ENCODE measurements around the gene TRMT10B. TPM values are rescaled to one million over a fixed set of nuclear protein-coding genes. Genes with fewer than 3 reads are reported as not detected.

TRMT10B gene
- total RNA-seq, 2 experiments from 2014 or later, result 2.8 TPM; not detected in 1

DNA sequence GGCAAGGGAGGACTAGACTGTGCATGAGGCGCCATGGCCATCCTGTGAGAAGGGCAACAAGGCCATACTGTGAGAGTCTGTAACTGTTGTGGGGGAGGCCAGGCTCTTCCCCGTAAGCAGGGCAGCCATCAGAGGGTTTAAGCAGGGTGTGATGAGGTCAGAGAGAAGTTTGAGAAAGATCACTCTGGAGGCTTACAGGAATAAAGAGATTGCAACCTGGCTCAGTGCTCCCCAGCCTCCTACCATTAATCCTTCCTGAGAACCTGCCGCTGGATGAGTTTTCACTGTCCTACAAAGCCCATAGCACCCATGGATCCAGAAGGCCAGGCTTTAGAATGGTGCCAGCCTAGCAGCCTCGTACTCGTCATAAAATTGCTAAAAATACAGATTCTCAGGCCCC lies 14.4 kb upstream of the TRMT10B start:
- no peaks in the 10 kb centered on the region for H3K4me1 ChIP-seq (ENCODE audit: insufficient read depth, low read length, poor library complexity, severe bottlenecking)
- intact Hi-C loops (cut with micrococcal nuclease; ENCODE audit: unreplicated experiment), result no loop called here

DNA sequence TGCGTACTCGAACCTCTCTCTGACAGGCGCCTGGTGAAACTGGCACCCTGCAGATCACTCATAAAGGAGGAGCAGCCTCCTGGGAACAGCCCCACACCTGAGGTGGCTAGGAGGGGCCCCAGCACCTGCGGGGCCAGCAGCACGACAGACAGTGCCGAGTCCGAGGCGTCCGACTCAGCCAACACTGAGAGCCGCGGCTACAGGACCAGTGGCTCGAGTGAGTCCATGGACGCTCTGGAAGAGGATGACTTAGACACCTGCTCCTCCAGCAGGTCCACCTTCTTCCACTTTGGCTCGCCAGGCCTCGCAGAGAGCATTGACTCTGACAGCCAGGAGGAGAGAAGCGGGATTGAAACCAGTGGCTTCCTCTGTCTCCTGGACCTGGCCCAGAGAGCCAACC lies 13.5 kb upstream of the TRMT10B start:
- Histone ChIP-seq H3K4me3 (ENCODE audit: low read depth, low read length, poor library complexity, severe bottlenecking) (no peak overlapping the region), H3K9me3 (ENCODE audit: low read length) (no peaks in the 10 kb centered on the region), H3K4me1 (ENCODE audit: insufficient read depth, low read length, poor library complexity, severe bottlenecking) (no peaks in the 10 kb centered on the region), H3K27ac (ENCODE audit: low read depth, low read length, poor library complexity, severe bottlenecking) (no peak overlapping the region), H3K36me3 (ENCODE audit: insufficient read depth, low read length) (no peaks in the 10 kb centered on the region), H3K9me2 (ENCODE audit: insufficient read depth, low read length) (no peaks in the 10 kb centered on the region), H3K79me2 (ENCODE audit: insufficient read depth, low read depth, low read length) (no peaks in the 10 kb centered on the region), H2AFZ (ENCODE audit: low read length) (no peak overlapping the region), H3K4me2 (ENCODE audit: low read length) (no peak overlapping the region), H4K20me1 (ENCODE audit: insufficient read depth, low read length) (no peaks in the 10 kb centered on the region)
- no TSS peak for BruUV-seq (replicated peaks)
- no peak for DNase-seq (ENCODE audit: low spot score)
- intact Hi-C loops (cut with micrococcal nuclease; ENCODE audit: unreplicated experiment), result loop anchor here (10.0 kb wide), 1 partner anchor 345 kb away; no protein-coding TSS in a partner anchor
- ChIA-PET POLR2A (no interaction called here), CTCF (ENCODE audit: unreplicated experiment) (no interaction called here)
- no peak for TF ChIP-seq EZH2phosphoT487 (IDR thresholded peaks at IDR 0.05; ENCODE audit: borderline replicate concordance, low read depth, low read length)
- TF ChIP-seq, protein P1, sequence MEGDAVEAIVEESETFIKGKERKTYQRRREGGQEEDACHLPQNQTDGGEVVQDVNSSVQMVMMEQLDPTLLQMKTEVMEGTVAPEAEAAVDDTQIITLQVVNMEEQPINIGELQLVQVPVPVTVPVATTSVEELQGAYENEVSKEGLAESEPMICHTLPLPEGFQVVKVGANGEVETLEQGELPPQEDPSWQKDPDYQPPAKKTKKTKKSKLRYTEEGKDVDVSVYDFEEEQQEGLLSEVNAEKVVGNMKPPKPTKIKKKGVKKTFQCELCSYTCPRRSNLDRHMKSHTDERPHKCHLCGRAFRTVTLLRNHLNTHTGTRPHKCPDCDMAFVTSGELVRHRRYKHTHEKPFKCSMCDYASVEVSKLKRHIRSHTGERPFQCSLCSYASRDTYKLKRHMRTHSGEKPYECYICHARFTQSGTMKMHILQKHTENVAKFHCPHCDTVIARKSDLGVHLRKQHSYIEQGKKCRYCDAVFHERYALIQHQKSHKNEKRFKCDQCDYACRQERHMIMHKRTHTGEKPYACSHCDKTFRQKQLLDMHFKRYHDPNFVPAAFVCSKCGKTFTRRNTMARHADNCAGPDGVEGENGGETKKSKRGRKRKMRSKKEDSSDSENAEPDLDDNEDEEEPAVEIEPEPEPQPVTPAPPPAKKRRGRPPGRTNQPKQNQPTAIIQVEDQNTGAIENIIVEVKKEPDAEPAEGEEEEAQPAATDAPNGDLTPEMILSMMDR (conservative IDR thresholded peaks at IDR 0.05; ENCODE audit: low read length), result no peak

More for the DNA sequence above, 14.4 kb upstream of the TRMT10B start:
- ChIA-PET POLR2A (no interaction called here), CTCF (ENCODE audit: unreplicated experiment) (no interaction called here)
- DNase-seq (ENCODE audit: low spot score), result no peak
- BruUV-seq (replicated peaks), result no TSS peak
- Histone ChIP-seq H3K4me2 (ENCODE audit: low read length) (no peak overlapping the region), H3K79me2 (ENCODE audit: insufficient read depth, low read depth, low read length) (no peaks in the 10 kb centered on the region), H3K9me3 (ENCODE audit: low read length) (no peaks in the 10 kb centered on the region), H3K4me3 (ENCODE audit: low read depth, low read length, poor library complexity, severe bottlenecking) (no peak overlapping the region), H4K20me1 (ENCODE audit: insufficient read depth, low read length) (no peaks in the 10 kb centered on the region), H3K9me2 (ENCODE audit: insufficient read depth, low read length) (no peaks in the 10 kb centered on the region), H3K27ac (ENCODE audit: low read depth, low read length, poor library complexity, severe bottlenecking) (no peak overlapping the region), H3K36me3 (ENCODE audit: insufficient read depth, low read length) (no peaks in the 10 kb centered on the region), H2AFZ (ENCODE audit: low read length) (no peak overlapping the region)
- TF ChIP-seq, protein P1 (conservative IDR thresholded peaks at IDR 0.05; ENCODE audit: low read length), result no peak
- no peak for TF ChIP-seq EZH2phosphoT487 (IDR thresholded peaks at IDR 0.05; ENCODE audit: borderline replicate concordance, low read depth, low read length)

- H3K4me1 ChIP-seq (ENCODE audit: insufficient read depth, low read length, poor library complexity, severe bottlenecking), result no peaks in the 10 kb centered on the region
- no peaks in the 10 kb centered on the region for H3K9me2 ChIP-seq (ENCODE audit: insufficient read depth, low read length)
- DNase-seq (ENCODE audit: low spot score), result no peak
- no peaks in the 10 kb centered on the region for H3K36me3 ChIP-seq (ENCODE audit: insufficient read depth, low read length)
- TF ChIP-seq EZH2phosphoT487 (IDR thresholded peaks at IDR 0.05; ENCODE audit: borderline replicate concordance, low read depth, low read length), result no peak
- TF ChIP-seq, protein P1 (conservative IDR thresholded peaks at IDR 0.05; ENCODE audit: low read length), result no peak
- no peak overlapping the region for H3K27ac ChIP-seq (ENCODE audit: low read depth, low read length, poor library complexity, severe bottlenecking)
- no peaks in the 10 kb centered on the region for H4K20me1 ChIP-seq (ENCODE audit: insufficient read depth, low read length)
- no peaks in the 10 kb centered on the region for H3K9me3 ChIP-seq (ENCODE audit: low read length)
- no peaks in the 10 kb centered on the region for H3K79me2 ChIP-seq (ENCODE audit: insufficient read depth, low read depth, low read length)
- no peak overlapping the region for H3K4me2 ChIP-seq (ENCODE audit: low read length)
- intact Hi-C loops (cut with micrococcal nuclease; ENCODE audit: unreplicated experiment), result loop anchor here (10.0 kb wide), 1 partner anchor 344 kb away; no protein-coding TSS in a partner anchor
- ChIA-PET POLR2A (no interaction called here), CTCF (ENCODE audit: unreplicated experiment) (no interaction called here)
- no peak overlapping the region for H2AFZ ChIP-seq (ENCODE audit: low read length)
- no TSS peak for BruUV-seq (replicated peaks)
- H3K4me3 ChIP-seq (ENCODE audit: low read depth, low read length, poor library complexity, severe bottlenecking), result no peak overlapping the region
Observed at GRCh38 chr9:37740631-37741328, 12.8 kb upstream of the TRMT10B start.

Measured in OCI-LY7 (cell line).